HAP-1 (cell line): ENCODE data around the gene TEX52.
A peak's percentile ranks its signal among the peaks of the same experiment; 100 is the strongest.

ENCODE experiments used
- DNase-seq, 2 experiments: peaks; one replicate each; pipeline ENCODE4 v3.0.0-alpha.2; 2016 to 2020; ENCODE audit warnings: low spot score in 2 of 2
- H3K27me3 ChIP-seq: fragments of 250-450 bp; sonication (Bioruptor Pico); 2 replicates; pipeline ENCODE4 v1.5.1; 2020; ENCODE audit warnings: low read depth, mild to moderate bottlenecking, moderate library complexity
- H3K36me3 ChIP-seq: fragments of 250-450 bp; sonication (Bioruptor Pico); replicated peaks from 2 replicates; pipeline ENCODE4 v1.5.1; 2020; ENCODE audit warnings: mild to moderate bottlenecking
- H3K4me1 ChIP-seq: fragments of 250-450 bp; sonication (Bioruptor Pico); 2 replicates; pipeline ENCODE4 v1.5.1; 2020; ENCODE audit warnings: mild to moderate bottlenecking
- H3K4me3 ChIP-seq: fragments of 250-450 bp; sonication (Bioruptor Pico); 2 replicates; pipeline ENCODE4 v1.5.1; 2020; ENCODE audit warnings: mild to moderate bottlenecking, moderate library complexity
- H3K9me3 ChIP-seq: fragments of 250-450 bp; sonication (Bioruptor Pico); 2 replicates; pipeline ENCODE4 v1.5.1; 2020; ENCODE audit warnings: mild to moderate bottlenecking, moderate library complexity
- in situ Hi-C: fragments of 300-500 bp; cut with MboI; formaldehyde crosslinking; loops from 3 replicates; pipeline ENCODE4 v1.14.3; 2020; ENCODE audit warnings: low sequenced_read_pairs, inconsistent platforms, mixed read lengths

Gene TEX52

GRCh38 chr12:2856051-2856450 is 788 bp downstream of the TEX52 start:
- no peaks in the 10 kb centered on the region for H3K9me3 ChIP-seq
- H3K4me3 ChIP-seq: no peak overlapping the region
- no peaks in the 10 kb centered on the region for H3K4me1 ChIP-seq
- no peak for DNase-seq
- peaks cover 36% of the 10 kb centered on the region for H3K36me3 ChIP-seq
- no peaks in the 10 kb centered on the region for H3K27me3 ChIP-seq
- in situ Hi-C loops: no loop called here

GRCh38 chr12:2855546-2855945 is 1.3 kb downstream of the TEX52 start:
- no peaks in the 10 kb centered on the region for H3K4me1 ChIP-seq
- H3K36me3 ChIP-seq: peaks cover 34% of the 10 kb centered on the region
- H3K4me3 ChIP-seq: no peak overlapping the region
- no peak for DNase-seq
- no peaks in the 10 kb centered on the region for H3K9me3 ChIP-seq
- in situ Hi-C loops: no loop called here
- H3K27me3 ChIP-seq: no peaks in the 10 kb centered on the region

DNA sequence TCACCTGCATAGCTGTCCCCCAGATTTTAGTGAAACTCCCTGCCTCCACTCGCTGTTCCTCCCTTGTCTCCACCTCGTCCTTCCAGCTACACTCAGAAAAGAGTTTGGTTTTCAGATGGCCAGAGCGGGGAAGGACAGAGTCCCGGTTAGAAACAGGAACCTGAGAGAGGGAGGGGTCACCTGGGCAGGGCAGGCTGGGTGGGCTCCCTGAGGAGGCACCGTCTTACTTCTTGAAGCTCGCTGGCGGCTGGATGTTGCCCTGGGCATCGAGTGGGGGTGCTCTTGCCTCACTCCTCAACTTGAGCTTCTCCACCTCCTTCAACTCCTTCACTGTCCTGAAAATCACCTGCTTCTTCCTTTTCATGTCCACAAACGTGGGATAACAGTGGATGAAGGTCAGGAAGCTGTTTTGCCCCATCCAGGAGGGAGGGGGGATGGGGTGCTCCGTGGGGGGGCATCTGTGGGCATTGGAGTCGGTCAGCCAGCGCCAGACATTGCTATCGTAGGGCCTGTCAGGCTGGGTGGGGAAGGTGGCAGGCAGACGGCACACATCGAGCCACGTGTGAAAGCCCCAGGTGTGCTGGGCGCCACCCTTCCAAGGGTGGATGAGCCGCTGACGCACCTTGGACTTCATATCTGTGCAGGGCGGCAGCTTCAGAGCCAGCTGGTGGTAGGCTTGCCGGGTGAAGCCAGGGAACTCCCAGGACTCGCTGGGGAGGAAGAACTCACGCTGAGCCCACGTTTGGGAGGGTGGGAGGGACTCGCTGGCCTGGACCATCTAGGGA is 2.0 kb downstream of the TEX52 start:
- Histone ChIP-seq H3K9me3 (no peaks in the 10 kb centered on the region), H3K36me3 (peaks cover 27% of the 10 kb centered on the region), H3K4me3 (no peak overlapping the region), H3K27me3 (no peaks in the 10 kb centered on the region), H3K4me1 (no peaks in the 10 kb centered on the region)
- DNase-seq: no peak
- in situ Hi-C loops: no loop called here

DNA sequence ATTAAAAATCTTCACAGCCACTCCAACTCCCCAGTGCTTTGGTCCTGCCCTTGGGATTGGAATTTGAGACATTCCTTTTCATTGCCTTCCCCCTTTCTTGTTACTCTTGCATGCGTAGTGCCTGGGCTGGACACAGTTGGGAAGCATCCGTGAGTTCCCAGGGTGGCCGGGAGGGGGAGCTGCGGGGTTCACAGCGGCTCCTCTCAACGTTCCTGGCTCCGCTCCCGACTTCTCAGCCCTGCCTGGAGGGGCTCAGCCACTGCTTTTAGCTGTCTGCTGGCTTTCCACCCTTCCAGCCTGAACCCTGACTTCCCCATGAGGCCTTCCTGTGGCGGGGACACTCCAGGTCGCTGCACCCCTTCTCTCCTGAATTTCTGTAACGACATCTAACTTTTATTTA is 3.2 kb downstream of the TEX52 start:
- DNase-seq: peak; percentile 69 to 93

GRCh38 chr12:2851931-2852330 is 4.9 kb downstream of the TEX52 start:
- Histone ChIP-seq H3K9me3 (no peaks in the 10 kb centered on the region), H3K4me3 (no peak overlapping the region), H3K36me3 (no peaks in the 10 kb centered on the region), H3K4me1 (no peaks in the 10 kb centered on the region), H3K27me3 (no peaks in the 10 kb centered on the region)
- in situ Hi-C loops: no loop called here
- no peak for DNase-seq

More for the DNA sequence above, 3.2 kb downstream of the TEX52 start:
- H3K4me1 ChIP-seq: no peaks in the 10 kb centered on the region
- no peaks in the 10 kb centered on the region for H3K27me3 ChIP-seq
- H3K4me3 ChIP-seq: no peak overlapping the region
- in situ Hi-C loops: no loop called here
- H3K9me3 ChIP-seq: no peaks in the 10 kb centered on the region
- peaks cover 14% of the 10 kb centered on the region for H3K36me3 ChIP-seq

DNA sequence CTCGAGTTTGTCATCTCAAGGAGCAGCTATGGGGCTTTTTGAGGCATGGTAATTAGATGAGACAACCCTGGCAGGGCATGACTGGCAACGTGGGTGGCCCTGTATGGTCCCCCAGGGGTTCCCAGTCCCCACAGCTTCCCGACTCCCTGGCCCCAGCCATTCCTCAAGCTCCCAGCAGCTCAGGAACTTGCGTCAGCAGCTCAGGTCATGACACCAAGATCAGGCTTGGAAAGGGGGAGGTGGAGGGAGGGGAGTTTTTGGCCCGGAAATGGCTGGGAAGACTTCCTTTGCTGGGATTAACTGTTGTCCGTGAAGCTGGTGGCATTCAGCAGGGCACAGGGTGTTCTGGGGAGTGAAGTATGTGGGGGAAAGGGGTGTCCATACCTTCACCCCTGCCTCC is 11.6 kb downstream of the TEX52 start:
- Histone ChIP-seq H3K9me3 (no peaks in the 10 kb centered on the region), H3K36me3 (no peaks in the 10 kb centered on the region; the same call in 1 of the 2 replicates), H3K4me1 (no peaks in the 10 kb centered on the region), H3K4me3 (no peak overlapping the region), H3K27me3 (no peaks in the 10 kb centered on the region)
- DNase-seq: no peak
- in situ Hi-C loops: no loop called here

- no peak overlapping the region for H3K4me3 ChIP-seq
- no peaks in the 10 kb centered on the region for H3K4me1 ChIP-seq
- in situ Hi-C loops: no loop called here
- H3K27me3 ChIP-seq: no peaks in the 10 kb centered on the region
- no peak for DNase-seq
- peaks cover under 1% of the 10 kb centered on the region; the same call in 1 of the 2 replicates for H3K36me3 ChIP-seq
- H3K9me3 ChIP-seq: no peaks in the 10 kb centered on the region
These were observed 12.1 kb downstream of the TEX52 start for GRCh38 chr12:2844786-2845185.

- Histone ChIP-seq H3K27me3 (no peaks in the 10 kb centered on the region), H3K36me3 (peaks cover 9% of the 10 kb centered on the region; the same call in 1 of the 2 replicates), H3K4me3 (no peak overlapping the region), H3K9me3 (no peaks in the 10 kb centered on the region), H3K4me1 (no peaks in the 10 kb centered on the region)
- in situ Hi-C loops: no loop called here
- DNase-seq: no peak
These were observed 13.9 kb downstream of the TEX52 start for GRCh38 chr12:2842948-2843347.

DNA sequence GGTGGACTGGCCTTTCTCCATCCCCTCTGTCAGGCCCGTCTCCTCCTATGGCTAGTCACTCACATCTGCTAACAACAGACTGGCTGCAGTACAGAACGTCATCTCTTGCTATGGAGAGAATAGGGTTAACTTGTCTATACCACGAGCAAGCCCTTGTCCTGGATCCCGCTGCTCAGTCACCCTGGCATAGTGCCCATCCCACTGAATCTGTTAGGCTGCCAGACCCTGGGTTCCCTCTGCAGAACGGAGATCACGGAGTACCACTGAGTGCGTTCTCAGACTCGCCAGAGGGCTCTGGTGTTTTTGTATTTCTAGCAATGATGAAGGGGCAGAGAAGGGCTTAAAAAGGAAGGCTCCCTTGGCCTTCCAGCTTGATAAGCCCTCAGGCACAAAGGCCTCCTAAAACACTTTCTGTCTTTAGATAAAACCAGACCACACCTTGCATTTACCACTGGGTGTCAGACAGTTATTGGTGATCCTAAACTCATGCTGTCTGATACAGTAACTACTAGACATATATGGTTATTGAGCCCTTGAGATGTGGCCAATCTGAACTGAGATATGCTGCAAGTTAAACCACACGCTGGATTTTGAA is 15.7 kb downstream of the TEX52 start:
- Histone ChIP-seq H3K36me3 (peaks cover 9% of the 10 kb centered on the region; the same call in 1 of the 2 replicates), H3K27me3 (no peaks in the 10 kb centered on the region), H3K4me3 (no peak overlapping the region), H3K9me3 (no peaks in the 10 kb centered on the region), H3K4me1 (no peaks in the 10 kb centered on the region)
- no peak for DNase-seq
- in situ Hi-C loops: no loop called here

DNA sequence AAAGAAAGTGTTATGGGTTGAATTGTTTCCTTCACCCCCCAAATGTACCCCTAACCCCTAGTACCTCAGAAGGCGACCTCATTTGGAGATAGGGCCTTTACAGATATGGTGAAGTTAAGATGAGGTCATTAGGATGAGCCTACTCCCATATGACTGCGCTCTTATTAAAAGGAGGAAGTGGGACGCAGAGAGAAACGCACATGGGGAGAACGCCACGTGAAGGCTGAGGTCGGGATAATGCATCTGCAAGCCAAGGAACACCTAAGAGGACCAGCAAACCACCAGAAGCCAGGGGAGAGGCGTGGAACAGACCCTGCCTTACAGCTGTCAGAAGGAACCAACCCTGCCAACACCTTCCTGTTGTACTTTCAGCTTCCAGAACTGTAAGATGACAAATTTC is 20.3 kb downstream of the TEX52 start:
- H3K27me3 ChIP-seq: no peaks in the 10 kb centered on the region
- H3K4me3 ChIP-seq: no peak overlapping the region
- no peak for DNase-seq
- peaks cover 9% of the 10 kb centered on the region; the same call in 1 of the 2 replicates for H3K36me3 ChIP-seq
- in situ Hi-C loops: no loop called here
- no peaks in the 10 kb centered on the region for H3K4me1 ChIP-seq
- no peaks in the 10 kb centered on the region for H3K9me3 ChIP-seq

- H3K4me3 ChIP-seq: no peak overlapping the region
- in situ Hi-C loops: no loop called here
- no peaks in the 10 kb centered on the region for H3K4me1 ChIP-seq
- no peaks in the 10 kb centered on the region for H3K27me3 ChIP-seq
- H3K9me3 ChIP-seq: no peaks in the 10 kb centered on the region
- H3K36me3 ChIP-seq: peaks cover 9% of the 10 kb centered on the region; the same call in 1 of the 2 replicates
- DNase-seq: no peak
These were observed 21.0 kb downstream of the TEX52 start for GRCh38 chr12:2835691-2836403.

DNA sequence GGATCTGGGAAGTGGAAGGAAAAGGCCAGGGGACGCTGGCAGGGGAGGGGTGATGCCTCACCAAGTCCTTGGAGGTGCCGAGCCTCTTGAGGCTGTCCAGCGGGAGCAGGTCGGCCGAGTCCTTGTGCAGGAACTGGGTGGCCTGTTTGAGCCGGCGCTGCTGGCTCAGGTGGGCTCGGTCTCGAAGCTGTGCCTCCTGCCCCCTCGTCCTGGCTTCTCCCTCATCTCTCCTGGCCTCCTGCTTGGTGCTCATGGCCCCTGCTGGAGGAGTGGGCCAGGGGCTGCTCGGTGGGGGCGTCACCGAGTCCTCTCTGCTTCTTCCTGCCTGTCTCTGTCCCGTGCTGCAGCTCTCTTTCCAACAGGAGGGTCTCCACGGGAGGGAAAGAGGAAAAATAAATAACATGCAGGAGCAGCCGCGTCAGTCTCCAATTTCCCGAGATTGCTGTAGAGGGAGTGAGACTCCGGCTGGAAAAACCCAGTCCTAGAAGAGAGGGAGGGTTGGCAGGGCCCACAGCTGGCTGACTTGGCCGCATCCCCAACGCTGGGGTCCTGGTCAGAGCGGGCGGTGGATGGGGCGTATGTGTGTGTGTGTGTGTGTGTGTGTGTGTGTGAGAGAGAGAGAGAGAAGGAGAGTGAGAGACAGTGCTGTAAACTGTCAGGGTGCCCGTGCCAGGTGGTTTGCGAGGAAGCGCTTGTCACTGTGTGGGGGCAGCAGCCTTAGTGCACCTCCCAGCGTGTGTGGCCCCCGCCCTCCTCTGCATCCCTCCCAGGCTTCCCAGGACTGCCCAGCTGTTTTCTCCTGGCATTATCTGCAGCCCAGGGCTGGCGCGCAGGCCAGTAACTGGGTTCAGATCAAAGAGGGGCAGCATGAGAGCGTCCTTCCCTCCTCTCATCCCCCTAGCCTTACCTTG is 22.0 kb downstream of the TEX52 start, which contains the start of gene NRIP2:
Gene NRIP2, minus strand, starts transcription at position 455 of the 911 bp plus-strand sequence. Its CDS starts 52 bp downstream, at position 403.
- H3K36me3 ChIP-seq: peaks cover 15% of the 10 kb centered on the region; the same call in 1 of the 2 replicates
- no peaks in the 10 kb centered on the region for H3K4me1 ChIP-seq
- no peaks in the 10 kb centered on the region for H3K9me3 ChIP-seq
- no peak within 1 kb of the TSS for H3K4me3 ChIP-seq
- in situ Hi-C loops: no loop called here
- no peaks in the 10 kb centered on the region for H3K27me3 ChIP-seq
- DNase-seq: no peak

- no peaks in the 10 kb centered on the region for H3K4me1 ChIP-seq
- H3K4me3 ChIP-seq: no peak overlapping the region
- H3K36me3 ChIP-seq: peaks cover 13% of the 10 kb centered on the region; the same call in 1 of the 2 replicates
- in situ Hi-C loops: no loop called here
- no peaks in the 10 kb centered on the region for H3K9me3 ChIP-seq
- no peak for DNase-seq
- H3K27me3 ChIP-seq: no peaks in the 10 kb centered on the region
These were observed 23.0 kb downstream of the TEX52 start for GRCh38 chr12:2833810-2834209.
